ENCODE measurements around the gene GAS7. TPM values are rescaled to one million over a fixed set of nuclear protein-coding genes. Genes with fewer than 3 reads are reported as not detected.

The GAS7 gene
- total RNA-seq, 1 donor from 2014 or later = not detected

Other genes with a start within 250 kb of the GAS7 start
- not detected in 2 replicates for gene MYH13, start 174.4 kb upstream of the GAS7 start, total RNA-seq
- gene MYH8, start 223.3 kb upstream of the GAS7 start, total RNA-seq = not detected in 2 replicates

All from T-helper 1 cell treated with Interleukin-12 subunit alpha and Interleukin-12 subunit beta and Interleukin-4 antibody, amounts not matched to agents 30 ng/mL and 1 ng/mL, for 36 hours (primary cell).